ENCODE data around the gene TRHDE.

Gene TRHDE

GRCh38 chr12:72307229-72307628 is 35.1 kb downstream of the TRHDE start:
- no peak for DNase-seq (ENCODE audit: extremely low read depth in 1 of 2, low read depth in 1 of 2)

- no peak for DNase-seq (ENCODE audit: extremely low read depth in 1 of 2, low read depth in 1 of 2)
Measured at GRCh38 chr12:72311946-72312345, 39.8 kb downstream of the TRHDE start.

GRCh38 chr12:72313806-72314205 is 41.6 kb downstream of the TRHDE start:
- DNase-seq (ENCODE audit: extremely low read depth in 1 of 2, low read depth in 1 of 2): no peak

GRCh38 chr12:72315858-72316257 is 43.7 kb downstream of the TRHDE start:
- no peak for DNase-seq (ENCODE audit: extremely low read depth in 1 of 2, low read depth in 1 of 2)

GRCh38 chr12:72318341-72318740 is 46.2 kb downstream of the TRHDE start:
- no peak for DNase-seq (ENCODE audit: extremely low read depth in 1 of 2, low read depth in 1 of 2)

- no peak for DNase-seq (ENCODE audit: extremely low read depth in 1 of 2, low read depth in 1 of 2)
Measured at GRCh38 chr12:72323881-72324280, 51.7 kb downstream of the TRHDE start.

- no peak for DNase-seq (ENCODE audit: extremely low read depth in 1 of 2, low read depth in 1 of 2)
Measured at GRCh38 chr12:72330301-72330700, 58.1 kb downstream of the TRHDE start.

GRCh38 chr12:72330784-72331183 is 58.6 kb downstream of the TRHDE start:
- DNase-seq (ENCODE audit: extremely low read depth in 1 of 2, low read depth in 1 of 2): no peak

GRCh38 chr12:72337382-72337781 is 65.2 kb downstream of the TRHDE start:
- no peak for DNase-seq (ENCODE audit: extremely low read depth in 1 of 2, low read depth in 1 of 2)

- no peak for DNase-seq (ENCODE audit: extremely low read depth in 1 of 2, low read depth in 1 of 2)
Measured at GRCh38 chr12:72337946-72338345, 65.8 kb downstream of the TRHDE start.

- no peak for DNase-seq (ENCODE audit: extremely low read depth in 1 of 2, low read depth in 1 of 2)
Measured at GRCh38 chr12:72338437-72338836, 66.3 kb downstream of the TRHDE start.

GRCh38 chr12:72346363-72346944 is 74.3 kb downstream of the TRHDE start:
- DNase-seq (ENCODE audit: extremely low read depth in 1 of 2, low read depth in 1 of 2): peak in 1 of 2 donors; percentile 2

- no peak for DNase-seq (ENCODE audit: extremely low read depth in 1 of 2, low read depth in 1 of 2)
Measured at GRCh38 chr12:72349491-72349890, 77.3 kb downstream of the TRHDE start.

- no peak for DNase-seq (ENCODE audit: extremely low read depth in 1 of 2, low read depth in 1 of 2)
Measured at GRCh38 chr12:72359416-72359815, 87.2 kb downstream of the TRHDE start.

GRCh38 chr12:72365151-72365550 is 93.0 kb downstream of the TRHDE start:
- DNase-seq (ENCODE audit: extremely low read depth in 1 of 2, low read depth in 1 of 2): no peak

GRCh38 chr12:72366255-72366654 is 94.1 kb downstream of the TRHDE start:
- no peak for DNase-seq (ENCODE audit: extremely low read depth in 1 of 2, low read depth in 1 of 2)

- DNase-seq (ENCODE audit: extremely low read depth in 1 of 2, low read depth in 1 of 2): no peak
Measured at GRCh38 chr12:72368298-72368697, 96.1 kb downstream of the TRHDE start.

- no peak for DNase-seq (ENCODE audit: extremely low read depth in 1 of 2, low read depth in 1 of 2)
Measured at GRCh38 chr12:72368719-72369422, 96.7 kb downstream of the TRHDE start.

GRCh38 chr12:72369423-72369959 is 97.3 kb downstream of the TRHDE start:
- DNase-seq (ENCODE audit: extremely low read depth in 1 of 2, low read depth in 1 of 2): no peak

GRCh38 chr12:72380441-72380840 is 108.3 kb downstream of the TRHDE start:
- no peak for DNase-seq (ENCODE audit: extremely low read depth in 1 of 2, low read depth in 1 of 2)

GRCh38 chr12:72388322-72388721 is 116.2 kb downstream of the TRHDE start:
- no peak for DNase-seq (ENCODE audit: extremely low read depth in 1 of 2, low read depth in 1 of 2)

GRCh38 chr12:72390146-72390545 is 118.0 kb downstream of the TRHDE start:
- DNase-seq (ENCODE audit: extremely low read depth in 1 of 2, low read depth in 1 of 2): no peak

Data from stimulated activated CD8-positive, alpha-beta memory T cell treated with anti-CD3 and anti-CD28 coated beads, Interleukin-7, amount 100 ng/mL, for 48 hours (primary cell).